Uterus (tissue), 2 donors: ENCODE measurements around the gene WDR5.

Experiments
- CTCF ChIP-seq, 4 experiments: fragments of 200-600 bp in 2 of 4; fragments of 450-650 bp in 2 of 4; sonication (generic) in 2 of 4; IDR thresholded peaks; one replicate each; pipeline ENCODE4 v1.5.1; 2016 to 2019; ENCODE audit warnings: antibody characterized with exemption in 4 of 4, mild to moderate bottlenecking in 2 of 4, moderate library complexity in 1 of 4
- POLR2A ChIP-seq, 2 donors: fragments of 450-650 bp; IDR thresholded peaks; one replicate each; pipeline ENCODE4 v1.6.1; 2016; ENCODE audit warnings: antibody characterized with exemption in 2 of 2, mild to moderate bottlenecking in 1 of 2, moderate library complexity in 1 of 2

GRCh38 chr9:134139081-134139480 is 3.2 kb downstream of the WDR5 start:
- TF ChIP-seq POLR2A (IDR thresholded peaks at IDR 0.05), result no peak
- no peak for TF ChIP-seq CTCF (IDR thresholded peaks at IDR 0.05)
